WERI-Rb-1 (cell line): ENCODE results near the gene HMCN2.
A peak's percentile ranks its signal among the peaks of the same experiment; 100 is the strongest.

Experiments used
- DNase-seq: peaks from one replicate; pipeline ENCODE4 v3.0.0-alpha.2; 2020
- H3K27ac ChIP-seq: fragments of 250-450 bp; sonication (Bioruptor Pico); 2 replicates; pipeline ENCODE4 v1.5.1; 2020; ENCODE audit warnings: mild to moderate bottlenecking, moderate library complexity
- H3K27me3 ChIP-seq: fragments of 250-450 bp; sonication (Bioruptor Pico); 2 replicates; pipeline ENCODE4 v1.5.1; 2021; ENCODE audit warnings: mild to moderate bottlenecking, low read depth, moderate library complexity; ENCODE audit not compliant: insufficient read depth, severe bottlenecking
- H3K36me3 ChIP-seq: fragments of 250-450 bp; sonication (Bioruptor Pico); 2 replicates; pipeline ENCODE4 v1.5.1; 2020; ENCODE audit warnings: mild to moderate bottlenecking, moderate library complexity
- H3K4me3 ChIP-seq: 2 replicates; pipeline ENCODE4 v1.5.1; 2011; ENCODE audit warnings: low read depth, mild to moderate bottlenecking, control low read depth, low read length
- H3K9me3 ChIP-seq: fragments of 250-450 bp; sonication (Bioruptor Pico); 2 replicates; pipeline ENCODE4 v1.5.1; 2021; ENCODE audit warnings: mild to moderate bottlenecking, moderate library complexity; ENCODE audit not compliant: severe bottlenecking
- TF ChIP-seq, protein P1 (sequence below): IDR thresholded peaks from 2 replicates; pipeline ENCODE4 v1.5.1; 2011; ENCODE audit warnings: low read depth, mild to moderate bottlenecking, control low read depth, inconsistent platforms, low read length

The HMCN2 gene

DNA sequence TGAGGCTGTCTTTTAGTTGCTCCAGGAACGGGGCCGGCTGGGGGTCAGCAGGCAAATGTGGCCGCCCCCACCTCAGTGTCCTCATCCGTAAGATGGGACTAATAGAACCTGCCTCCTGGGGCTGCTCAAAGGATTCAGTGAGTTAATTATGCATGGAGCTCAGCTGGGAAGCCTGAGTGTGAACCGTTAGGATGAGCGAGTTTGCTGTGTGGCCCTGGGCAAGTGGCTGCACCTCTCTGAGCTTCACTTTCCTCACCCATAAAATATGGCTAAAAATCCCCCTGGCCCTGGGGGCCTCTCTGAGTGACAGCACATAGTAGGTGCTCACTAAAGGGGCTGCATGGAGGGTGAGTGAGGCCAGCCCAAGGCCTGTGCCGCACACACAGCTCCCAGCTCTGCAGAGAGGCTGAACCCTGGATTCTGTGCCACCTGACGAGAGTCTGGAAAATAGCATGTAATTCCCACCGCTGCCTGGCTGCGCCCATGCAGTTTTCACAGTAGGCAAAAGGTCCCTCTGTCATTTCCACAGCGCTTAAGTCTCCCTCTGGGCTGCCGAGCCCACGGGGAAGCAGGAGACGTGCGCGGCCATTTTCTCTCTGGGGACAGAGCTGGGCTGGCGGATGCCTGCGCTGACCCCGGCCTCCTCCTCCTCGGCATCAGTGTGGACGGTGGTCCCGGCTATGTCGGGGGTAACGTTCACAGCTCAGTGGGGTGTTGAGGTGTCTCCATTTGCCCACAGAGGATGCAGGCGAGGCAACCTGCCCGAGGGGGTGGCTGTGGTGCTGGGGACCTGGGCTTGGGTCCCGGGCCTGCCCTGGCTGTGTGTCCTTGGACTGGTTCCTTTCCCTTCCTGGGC lies 197.4 kb downstream of the HMCN2 start:
- no peak for DNase-seq
- no peaks in the 10 kb centered on the region for H3K9me3 ChIP-seq
- no peak overlapping the region for H3K4me3 ChIP-seq
- H3K27ac ChIP-seq = no peak overlapping the region
- H3K27me3 ChIP-seq = no peaks in the 10 kb centered on the region
- peaks cover 25% of the 10 kb centered on the region for H3K36me3 ChIP-seq
- TF ChIP-seq, protein P1, sequence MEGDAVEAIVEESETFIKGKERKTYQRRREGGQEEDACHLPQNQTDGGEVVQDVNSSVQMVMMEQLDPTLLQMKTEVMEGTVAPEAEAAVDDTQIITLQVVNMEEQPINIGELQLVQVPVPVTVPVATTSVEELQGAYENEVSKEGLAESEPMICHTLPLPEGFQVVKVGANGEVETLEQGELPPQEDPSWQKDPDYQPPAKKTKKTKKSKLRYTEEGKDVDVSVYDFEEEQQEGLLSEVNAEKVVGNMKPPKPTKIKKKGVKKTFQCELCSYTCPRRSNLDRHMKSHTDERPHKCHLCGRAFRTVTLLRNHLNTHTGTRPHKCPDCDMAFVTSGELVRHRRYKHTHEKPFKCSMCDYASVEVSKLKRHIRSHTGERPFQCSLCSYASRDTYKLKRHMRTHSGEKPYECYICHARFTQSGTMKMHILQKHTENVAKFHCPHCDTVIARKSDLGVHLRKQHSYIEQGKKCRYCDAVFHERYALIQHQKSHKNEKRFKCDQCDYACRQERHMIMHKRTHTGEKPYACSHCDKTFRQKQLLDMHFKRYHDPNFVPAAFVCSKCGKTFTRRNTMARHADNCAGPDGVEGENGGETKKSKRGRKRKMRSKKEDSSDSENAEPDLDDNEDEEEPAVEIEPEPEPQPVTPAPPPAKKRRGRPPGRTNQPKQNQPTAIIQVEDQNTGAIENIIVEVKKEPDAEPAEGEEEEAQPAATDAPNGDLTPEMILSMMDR = no peak

DNA sequence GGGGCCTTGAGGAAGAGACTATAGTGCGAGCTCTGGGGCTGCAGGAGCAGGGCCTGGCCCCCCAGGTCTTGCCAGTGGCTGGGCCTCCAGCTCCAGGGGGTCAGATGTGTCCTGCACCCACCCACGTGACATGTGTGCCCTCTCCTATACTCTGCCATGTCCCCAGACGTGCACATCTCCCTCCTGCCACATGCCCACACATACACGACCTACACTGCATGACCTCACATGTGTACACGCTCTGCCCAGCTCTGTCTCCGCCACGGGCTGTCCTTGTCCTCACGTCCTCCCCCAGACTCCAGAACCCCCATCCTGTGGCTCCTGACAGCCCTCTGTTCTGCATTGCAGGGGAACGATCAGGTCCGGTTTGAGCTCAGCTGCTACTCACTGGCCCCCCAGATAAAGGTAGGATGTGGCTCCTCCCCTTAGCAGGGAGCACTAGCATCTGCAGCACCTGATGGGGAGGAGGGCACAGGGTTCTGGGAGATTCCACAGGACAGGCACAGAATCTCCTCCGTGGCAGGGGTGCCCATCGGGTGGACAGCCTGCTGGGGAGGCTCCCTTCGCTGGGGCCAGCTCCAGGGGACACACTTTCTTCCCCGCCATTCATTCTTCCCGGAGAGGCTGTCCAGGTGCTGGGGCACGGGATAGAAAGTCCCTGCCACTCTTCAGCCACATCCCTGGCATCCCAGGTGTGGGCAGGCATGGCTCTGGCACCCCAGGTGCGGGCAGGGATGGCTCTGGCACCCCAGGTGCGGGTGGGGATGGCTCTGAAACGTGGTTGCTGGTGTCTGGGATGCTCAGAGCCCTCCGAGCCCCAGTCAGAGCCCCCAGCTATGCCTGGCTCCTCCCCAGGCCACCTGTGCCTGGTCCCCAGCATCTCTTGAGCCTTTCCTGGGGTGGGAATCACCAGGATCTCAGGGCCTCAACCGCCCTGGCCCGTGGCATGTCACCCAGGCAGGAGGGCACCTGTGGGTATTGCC lies 198.5 kb downstream of the HMCN2 start:
- Histone ChIP-seq H3K27me3 (no peaks in the 10 kb centered on the region), H3K36me3 (peaks cover 28% of the 10 kb centered on the region), H3K27ac (no peak overlapping the region), H3K4me3 (no peak overlapping the region), H3K9me3 (no peaks in the 10 kb centered on the region)
- TF ChIP-seq, protein P1 = no peak
- DNase-seq = no peak

DNA sequence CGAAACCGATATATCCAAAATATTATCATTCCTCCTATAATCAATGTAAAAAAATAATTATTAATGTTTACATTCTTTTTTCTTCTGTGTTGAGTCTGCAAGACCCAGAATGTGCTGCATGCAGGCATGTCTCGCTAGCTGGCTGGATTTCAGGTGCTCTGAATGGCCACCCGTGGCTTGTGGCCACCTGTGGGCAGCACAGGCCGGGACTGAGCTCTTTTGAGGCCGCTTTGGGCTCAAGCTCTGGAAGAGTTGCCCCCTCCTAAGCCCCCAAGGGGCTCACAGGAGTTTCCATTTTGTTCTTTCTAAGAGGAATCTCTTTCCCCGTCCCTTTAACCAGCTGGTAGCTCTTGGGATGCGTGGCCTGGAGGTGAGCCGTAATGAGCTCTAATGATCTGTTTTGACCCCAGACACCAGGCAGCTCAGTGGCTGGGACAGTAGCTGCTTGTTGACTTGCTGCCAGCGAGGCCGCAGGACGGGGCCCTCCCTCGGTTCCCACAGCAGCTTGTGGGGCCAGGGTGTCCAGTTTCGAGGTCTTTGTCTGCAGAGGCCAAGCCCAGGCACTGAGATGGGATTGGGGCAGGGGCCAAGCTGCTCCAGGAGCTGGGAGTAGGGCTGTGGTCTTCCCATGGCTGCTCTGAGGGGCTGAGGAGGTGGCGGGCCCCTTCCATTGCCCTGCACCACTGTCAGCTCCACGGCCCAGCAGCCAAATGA lies 200.0 kb downstream of the HMCN2 start:
- TF ChIP-seq, protein P1 = peak; percentile 68
- Histone ChIP-seq H3K4me3 (no peak overlapping the region), H3K27me3 (no peaks in the 10 kb centered on the region), H3K9me3 (no peaks in the 10 kb centered on the region), H3K27ac (peak overlapping the region; percentile 98), H3K36me3 (peaks cover 37% of the 10 kb centered on the region)
- DNase-seq = peak; percentile 60

DNA sequence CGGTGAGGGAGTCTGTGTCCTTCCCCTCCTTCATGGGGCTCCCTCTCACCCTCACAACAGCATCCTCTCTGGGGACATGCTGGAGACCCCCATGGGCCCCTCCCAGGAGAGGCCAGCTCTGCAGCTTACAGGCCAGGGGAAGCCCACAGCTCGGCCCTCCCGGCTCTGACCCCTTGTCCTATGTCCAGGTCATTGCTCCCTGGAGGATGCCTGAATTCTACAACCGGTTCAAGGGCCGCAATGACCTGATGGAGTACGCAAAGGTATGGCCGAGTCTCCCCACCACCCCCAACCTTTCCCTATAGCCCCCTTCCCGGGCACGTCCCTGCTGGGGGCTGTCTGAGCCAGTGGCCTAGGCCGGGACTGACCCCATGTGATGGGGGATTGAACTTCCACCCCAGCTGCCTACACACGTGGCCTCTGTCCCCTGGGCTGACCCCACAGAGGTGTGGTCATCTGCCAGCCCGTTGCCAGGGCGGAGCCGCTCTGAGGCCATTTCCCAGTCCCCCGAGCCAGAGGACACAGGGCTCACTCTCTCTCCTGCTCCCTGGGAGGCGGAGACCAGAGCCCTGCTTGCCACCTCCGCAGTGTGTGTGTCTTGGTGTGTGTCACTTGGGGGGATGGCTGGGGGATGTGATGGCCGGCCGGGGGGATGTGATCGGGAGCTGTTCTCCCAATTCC lies 201.1 kb downstream of the HMCN2 start:
- peak; percentile 85 for DNase-seq
- H3K27me3 ChIP-seq = no peaks in the 10 kb centered on the region
- peak overlapping the region; percentile 20 for H3K4me3 ChIP-seq
- H3K9me3 ChIP-seq = no peaks in the 10 kb centered on the region
- H3K27ac ChIP-seq = peak overlapping the region; percentile 98
- peaks cover 39% of the 10 kb centered on the region for H3K36me3 ChIP-seq
- TF ChIP-seq, protein P1 = no peak

DNA sequence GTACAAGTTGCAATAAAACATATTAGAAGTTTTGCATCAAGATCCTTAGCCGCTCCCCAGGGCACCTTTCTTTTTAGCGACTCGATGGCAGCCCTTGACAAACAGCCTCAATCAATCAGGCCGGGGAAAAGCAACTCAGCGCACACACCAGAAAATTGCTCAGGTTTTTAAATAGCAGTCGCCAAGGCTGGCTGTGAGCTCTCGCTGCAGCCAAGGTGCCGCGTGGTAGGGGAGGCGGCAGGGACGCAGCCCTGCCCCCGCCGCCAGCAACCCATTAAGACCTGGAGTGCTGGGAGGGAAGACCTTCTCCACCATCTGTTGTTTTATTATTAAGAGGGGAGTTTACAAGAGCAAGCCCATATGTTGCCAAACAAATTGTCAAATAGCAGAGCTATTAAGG lies 201.8 kb downstream of the HMCN2 start:
- H3K27ac ChIP-seq = peak overlapping the region; percentile 98
- peak; percentile 94 for DNase-seq
- no peaks in the 10 kb centered on the region for H3K9me3 ChIP-seq
- peaks cover 37% of the 10 kb centered on the region for H3K36me3 ChIP-seq
- no peaks in the 10 kb centered on the region for H3K27me3 ChIP-seq
- TF ChIP-seq, protein P1 = no peak
- peak overlapping the region; percentile 20 for H3K4me3 ChIP-seq
